GM12878 (cell line): ENCODE measurements around the gene GTF3A. TPM values are rescaled to one million over a fixed set of nuclear protein-coding genes. Genes with fewer than 3 reads are reported as not detected.

Source experiments
- ATAC-seq: fragments of 200-7000 bp; cut with Tn5 transposase; 3 replicates; pipeline ENCODE4 v1.9.1; 2020; ENCODE audit warnings: mild to moderate bottlenecking, moderate library complexity
- BruUV-seq: library from RNA; stranded (reverse); fragments of 400-500 nt; replicated peaks from 2 replicates; lab custom pipeline; 2021; lab: Mats Ljungman, UMichigan
- CTCF ChIA-PET: fragments of 300-600 bp; sonication (Branson Sonifier 250); formaldehyde crosslinking; extraction: SDS; loops from one replicate; lab custom pipeline; 2021; ENCODE audit warnings: inconsistent platforms; lab: Yijun Ruan, JAX
- POLR2A ChIA-PET: fragments of 350-600 bp; formaldehyde crosslinking; extraction: SDS; loops from one replicate; lab custom pipeline; 2021; ENCODE audit warnings: inconsistent platforms; lab: Charles Lee
- RAD21 ChIA-PET: fragments of 300-600 bp; sonication (Branson Sonifier 250); formaldehyde crosslinking; loops from one replicate; lab custom pipeline; 2023; ENCODE audit warnings: antibody characterized with exemption; ENCODE audit not compliant: unreplicated experiment; lab: Charles Lee
- SMC1A ChIA-PET: fragments of 300-600 bp; sonication (Branson Sonifier 250); formaldehyde crosslinking; loops from one replicate; lab custom pipeline; 2023; ENCODE audit not compliant: unreplicated experiment, uncharacterized antibody; lab: Charles Lee
- DNase-seq: peaks from one replicate; pipeline ENCODE4 v3.0.0-alpha.2; 2011; ENCODE audit warnings: low read depth, low spot score
- FAIRE-seq: peaks from 3 replicates; lab custom pipeline; 2011; peaks lifted over from hg19 to GRCh38; lab: Jason Lieb, UNC
- H2AFZ ChIP-seq: 2 replicates; pipeline ENCODE4 v1.6.0; 2011; ENCODE audit warnings: low read depth, low read length, control low read depth; ENCODE audit not compliant: control insufficient read depth
- H3K27ac ChIP-seq: 2 replicates; pipeline ENCODE4 v1.5.1; 2011; ENCODE audit warnings: control low read depth; ENCODE audit not compliant: control insufficient read depth, insufficient read depth
- H3K27me3 ChIP-seq, 2 experiments: replicated peaks in 1 of 2; 2 replicates each; pipeline versions ENCODE4 v1.6.0 to v1.6.1; 2011; ENCODE audit warnings: low read length in 1 of 2; ENCODE audit not compliant: control insufficient read depth in 2 of 2, insufficient read depth in 2 of 2
- H3K36me3 ChIP-seq, 2 experiments: 2 replicates each; pipeline ENCODE4 v1.5.1; 2011; ENCODE audit warnings: low read length in 1 of 2; ENCODE audit not compliant: control insufficient read depth in 2 of 2, insufficient read depth in 2 of 2
- H3K4me1 ChIP-seq: 2 replicates; pipeline ENCODE4 v1.6.1; 2011; ENCODE audit warnings: mild to moderate bottlenecking, low read length, moderate library complexity, mixed read lengths; ENCODE audit not compliant: control insufficient read depth, insufficient read depth
- H3K4me2 ChIP-seq: 2 replicates; pipeline ENCODE4 v1.6.0; 2011; ENCODE audit warnings: control low read depth; ENCODE audit not compliant: control insufficient read depth, insufficient read depth
- H3K4me3 ChIP-seq: fragments of 200-600 bp; sonication (generic); 2 replicates; pipeline ENCODE4 v1.5.1; 2016
- H3K79me2 ChIP-seq: 2 replicates; pipeline ENCODE4 v1.6.0; 2011; ENCODE audit warnings: low read length; ENCODE audit not compliant: control insufficient read depth, insufficient read depth
- H3K9ac ChIP-seq: 2 replicates; pipeline ENCODE4 v1.8.0; 2011; ENCODE audit warnings: low read length, control low read depth, mixed read lengths; ENCODE audit not compliant: control insufficient read depth, insufficient read depth
- H3K9me3 ChIP-seq: replicated peaks from 3 replicates; pipeline ENCODE4 v1.5.1; 2011; ENCODE audit warnings: mild to moderate bottlenecking, low read length; ENCODE audit not compliant: control insufficient read depth, insufficient read depth
- H4K20me1 ChIP-seq: 2 replicates; pipeline ENCODE4 v1.6.0; 2011; ENCODE audit not compliant: control insufficient read depth, insufficient read depth
- ASH2L ChIP-seq: fragments of 300-600, 200-600 bp; sonication (generic); IDR thresholded peaks from 2 replicates; pipeline ENCODE4 v1.6.1; 2017; ENCODE audit warnings: low read depth, mild to moderate bottlenecking, borderline replicate concordance
- BHLHE40 ChIP-seq, 2 experiments: fragments of 450-650 bp in 1 of 2; IDR thresholded peaks; 2 replicates each; pipeline ENCODE4 v1.6.1; 2011 to 2017; ENCODE audit warnings: low read depth in 2 of 2, borderline replicate concordance in 1 of 2, improper control_type of control experiment in 1 of 2, low read length in 1 of 2, mild to moderate bottlenecking in 1 of 2
- E4F1 ChIP-seq: fragments of 450-650 bp; IDR thresholded peaks from 2 replicates; pipeline ENCODE4 v1.6.1; 2018; ENCODE audit warnings: borderline replicate concordance, mild to moderate bottlenecking; ENCODE audit not compliant: partially characterized antibody
- IRF4 ChIP-seq: IDR thresholded peaks from 2 replicates; pipeline ENCODE4 v1.6.1; 2011; ENCODE audit warnings: low read depth, low read length
- MEF2A ChIP-seq: IDR thresholded peaks from 2 replicates; pipeline ENCODE4 v1.6.1; 2011; ENCODE audit warnings: low read depth, mild to moderate bottlenecking, low read length, moderate library complexity; ENCODE audit not compliant: insufficient read depth
- MEF2B ChIP-seq: fragments of 450-650 bp; IDR thresholded peaks from 2 replicates; pipeline ENCODE4 v1.6.1; 2018; ENCODE audit warnings: mild to moderate bottlenecking, moderate library complexity; ENCODE audit not compliant: partially characterized antibody, poor library complexity, severe bottlenecking
- RUNX3 ChIP-seq: IDR thresholded peaks from 2 replicates; pipeline ENCODE4 v1.6.1; 2012; ENCODE audit warnings: low read length, inconsistent platforms
- WRNIP1 ChIP-seq: IDR thresholded peaks from 2 replicates; pipeline ENCODE4 v1.6.1; 2011; ENCODE audit warnings: low read depth, low read length, improper control_type of control experiment, borderline replicate concordance
- WGBS: methylation state at CpG from one replicate; pipeline ENCODE4 v1.1.6; 2016; ENCODE audit warnings: low lambda C conversion rate; ENCODE audit not compliant: insufficient replicate concordance, insufficient coverage; ENCODE audit errors: missing lambda C conversion rate; 5-methylcytosine and 5-hydroxymethylcytosine counted together
- in situ Hi-C: fragments of 300-500 bp; cut with MboI; formaldehyde crosslinking; loops from 9 replicates; pipeline ENCODE4 v1.14.3; 2018; ENCODE audit warnings: mixed read lengths
- intact Hi-C: fragments of 100-400 bp; cut with micrococcal nuclease; formaldehyde crosslinking; loops from one replicate; pipeline ENCODE4 v1.14.2; 2022; ENCODE audit not compliant: unreplicated experiment
- polyA plus RNA-seq, 11 experiments: library from polyadenylated mRNA; depleted of rRNA in 4 of 11; unstranded in 6 of 11; stranded (reverse) in 5 of 11; fragments of >200 nt; fragmentation: Nextera tagmentation in 4 of 11; fragmentation: Illumina TruSeq in 1 of 11; extraction: Ambion mirVana in 4 of 11; extraction: Trizol in 1 of 11; gene quantifications; 1 replicate in 1 of 11; 2 replicates in 10 of 11; pipeline versions ENCODE4 v1.2.1 to v1.2.3, GENCODE V29; 2011 to 2016; ENCODE audit warnings: inconsistent platforms in 2 of 11, missing spikeins in 2 of 11, low read depth in 1 of 11
- total RNA-seq, 4 experiments: library from RNA; depleted of rRNA in 3 of 4; stranded (reverse); fragments of >200 nt in 3 of 4; fragmentation: Illumina TruSeq in 1 of 4; extraction: Trizol in 1 of 4; gene quantifications; 2 replicates each; pipeline versions ENCODE4 v1.2.1 to v1.2.3, GENCODE V29; 2013 to 2021
- TF ChIP-seq, protein P1 (sequence below): fragments of 450-650 bp; IDR thresholded peaks from 2 replicates; pipeline ENCODE4 v1.6.1; 2017; ENCODE audit warnings: low read depth, mild to moderate bottlenecking, moderate library complexity

GTF3A gene
- total and polyA plus RNA-seq, 10 of the 15 experiments (the other 5 are each of a cell fraction or from before 2014, with no cell fraction given): 74.2 to 524 (median 216) TPM

GRCh38 chr13:27388241-27388640 lies 36.2 kb upstream of the GTF3A start:
- FAIRE-seq (no peak), DNase-seq (no peak), ATAC-seq (no peak)
- in situ Hi-C loops (no loop called here), intact Hi-C loops (no loop called here)
- no peaks in the 10 kb centered on the region for H3K36me3 ChIP-seq
- H3K9ac ChIP-seq: no peak overlapping the region
- ChIA-PET POLR2A (no interaction called here), RAD21 (no interaction called here), CTCF (interaction anchor here (2.3 kb wide), 1 partner anchor 438 kb away, joined by 7 read pairs; no protein-coding TSS in a partner anchor), SMC1A (interaction anchor here (0.6 to 1.1 kb wide), 3 partner anchors 52 to 524 kb away, joined by 3 to 4 read pairs (median 3); no protein-coding TSS in a partner anchor)
- no peak overlapping the region for H3K4me3 ChIP-seq
- H3K79me2 ChIP-seq: no peaks in the 10 kb centered on the region
- H3K9me3 ChIP-seq: no peaks in the 10 kb centered on the region
- no peak overlapping the region for H2AFZ ChIP-seq
- no peak overlapping the region for H3K4me2 ChIP-seq
- no peak overlapping the region for H3K27ac ChIP-seq
- no peaks in the 10 kb centered on the region; a peak in 2 of 4 replicates for H3K27me3 ChIP-seq
- no peaks in the 10 kb centered on the region for H4K20me1 ChIP-seq
- no TSS peak for BruUV-seq
- TF ChIP-seq MEF2B (no peak), E4F1 (no peak)
- 3% methylated on average over 2 of the region's 2 CpGs for WGBS
- H3K4me1 ChIP-seq: no peaks in the 10 kb centered on the region

DNA sequence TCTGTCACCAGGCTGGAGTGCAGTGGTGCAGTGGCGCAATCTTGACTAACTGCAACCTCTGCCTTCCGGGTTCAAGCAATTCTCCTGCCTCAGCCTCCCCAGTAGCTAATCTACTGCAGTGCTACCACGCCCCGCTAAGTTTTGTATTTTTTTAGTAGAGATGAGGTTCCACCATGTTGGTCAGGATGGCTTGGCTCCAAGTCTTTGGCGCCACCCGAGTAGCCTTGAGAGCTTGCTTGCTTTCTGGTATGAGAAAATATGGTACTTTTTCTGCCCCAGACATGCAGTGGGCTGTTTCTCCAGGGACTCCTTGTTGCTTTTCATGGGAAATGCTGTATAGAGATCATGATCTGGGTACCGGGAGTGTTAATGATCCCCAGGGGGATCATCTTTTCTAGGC lies 34.5 kb upstream of the GTF3A start:
- SMC1A ChIA-PET: no interaction called here
- in situ Hi-C loops: no loop called here
- H3K4me3 ChIP-seq: no peak overlapping the region
- no peaks in the 10 kb centered on the region for H3K4me1 ChIP-seq
- H3K27ac ChIP-seq: no peak overlapping the region
- intact Hi-C loops: no loop called here
- no peak overlapping the region for H2AFZ ChIP-seq
- no peak overlapping the region for H3K9ac ChIP-seq
- BruUV-seq: no TSS peak
- WGBS: 75% methylated on average over 6 of the region's 7 CpGs
- no peaks in the 10 kb centered on the region for H3K79me2 ChIP-seq
- POLR2A ChIA-PET: interaction anchor here (0.6 kb wide), 1 partner anchor 75 kb away, joined by 4 read pairs; no protein-coding TSS in a partner anchor
- H3K4me2 ChIP-seq: no peak overlapping the region
- no peaks in the 10 kb centered on the region for H4K20me1 ChIP-seq
- CTCF ChIA-PET: interaction anchor here (1.0 to 1.5 kb wide), 3 partner anchors 15 to 438 kb away, joined by 3 read pairs; no protein-coding TSS in a partner anchor
- RAD21 ChIA-PET: no interaction called here
- no peaks in the 10 kb centered on the region for H3K36me3 ChIP-seq
- no peak for ATAC-seq
- FAIRE-seq: no peak
- no peaks in the 10 kb centered on the region; a peak in 2 of 4 replicates for H3K27me3 ChIP-seq
- no peaks in the 10 kb centered on the region for H3K9me3 ChIP-seq
- no peak for DNase-seq
- TF ChIP-seq MEF2A: no peak
- TF ChIP-seq BHLHE40 (IDR thresholded peaks at IDR 0.05; ENCODE audit: borderline replicate concordance in 1 of 2, low read depth in 2 of 2, low read length in 1 of 2): no peak
- TF ChIP-seq WRNIP1: no peak
- no peak for TF ChIP-seq ASH2L
- TF ChIP-seq IRF4: no peak
- TF ChIP-seq, protein P1, sequence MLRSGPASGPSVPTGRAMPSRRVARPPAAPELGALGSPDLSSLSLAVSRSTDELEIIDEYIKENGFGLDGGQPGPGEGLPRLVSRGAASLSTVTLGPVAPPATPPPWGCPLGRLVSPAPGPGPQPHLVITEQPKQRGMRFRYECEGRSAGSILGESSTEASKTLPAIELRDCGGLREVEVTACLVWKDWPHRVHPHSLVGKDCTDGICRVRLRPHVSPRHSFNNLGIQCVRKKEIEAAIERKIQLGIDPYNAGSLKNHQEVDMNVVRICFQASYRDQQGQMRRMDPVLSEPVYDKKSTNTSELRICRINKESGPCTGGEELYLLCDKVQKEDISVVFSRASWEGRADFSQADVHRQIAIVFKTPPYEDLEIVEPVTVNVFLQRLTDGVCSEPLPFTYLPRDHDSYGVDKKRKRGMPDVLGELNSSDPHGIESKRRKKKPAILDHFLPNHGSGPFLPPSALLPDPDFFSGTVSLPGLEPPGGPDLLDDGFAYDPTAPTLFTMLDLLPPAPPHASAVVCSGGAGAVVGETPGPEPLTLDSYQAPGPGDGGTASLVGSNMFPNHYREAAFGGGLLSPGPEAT: no peak
- no peak for TF ChIP-seq RUNX3
